Right cardiac atrium (tissue), 5 donors: ENCODE results near the gene LENEP. TPM values are rescaled to one million over a fixed set of nuclear protein-coding genes. Genes with fewer than 3 reads are reported as not detected.
A peak's percentile ranks its signal among the peaks of the same experiment; 100 is the strongest.
"Not testable (repeated sequence)": the region's sequence is repeated elsewhere in the genome, so short reads cannot be mapped to it uniquely, and the experiment has no call there.

Source experiments
- ATAC-seq, 2 donors: fragments of 200-7000 bp; cut with Tn5 transposase; one replicate each; pipeline versions ENCODE4 v1.8.0 to v1.9.1; 2020; ENCODE audit warnings: moderate library complexity in 2 of 2, mild to moderate bottlenecking in 1 of 2
- DNase-seq, 3 donors: peaks; one replicate each; pipeline ENCODE4 v3.0.0-alpha.2; 2020
- H3K27ac ChIP-seq: one replicate; pipeline ENCODE4 v1.5.1; 2013; ENCODE audit warnings: mild to moderate bottlenecking, low read length, control low read depth, moderate library complexity
- H3K27me3 ChIP-seq: one replicate; pipeline ENCODE4 v1.6.1; 2013; ENCODE audit not compliant: control insufficient read depth, insufficient read depth
- H3K4me1 ChIP-seq: one replicate; pipeline ENCODE4 v1.6.1; 2013; ENCODE audit warnings: low read length; ENCODE audit not compliant: control insufficient read depth, insufficient read depth
- H3K4me3 ChIP-seq: one replicate; pipeline ENCODE4 v1.5.1; 2013; ENCODE audit warnings: low read length, control low read depth
- H3K9me3 ChIP-seq: one replicate; pipeline ENCODE4 v1.6.1; 2013; ENCODE audit warnings: low read length; ENCODE audit not compliant: control insufficient read depth
- WGBS: extraction: QIAGEN DNeasy Blood & Tissue Kit; methylation state at CpG from one replicate; pipeline ENCODE4 v1.1.7; 2013; 5-methylcytosine and 5-hydroxymethylcytosine counted together
- intact Hi-C, 4 donors: fragments of 100-400 bp; cut with DNase I; formaldehyde crosslinking; loops; one replicate each; pipeline versions ENCODE4 v1.11.0 to v1.14.0; 2022 to 2023
- polyA plus RNA-seq: library from polyadenylated mRNA; stranded (reverse); fragments of 200-250 nt; gene quantifications from one replicate; pipeline ENCODE4 v1.2.3, GENCODE V29; 2013
- total RNA-seq, 4 donors: library from RNA; stranded (reverse); fragmentation: NEBNext Ultra II Directional; extraction: Animal tissue kit (Norgen Biotek cat#: 25700); gene quantifications; one replicate each; pipeline ENCODE4 v1.2.1, GENCODE V29; 2021
- donor health status: healthy with polysubstance abuse.
- donor health status: DM: no; HTN: yes; CAD: no.
- donor health status: DM: no; HTN: no; CAD: no.
- donor health status: DM: no; HTN: yes; CAD: no; lungs with severe emphysema.
- donor health status: DM: yes; HTN: yes; CAD: no.

Gene LENEP
- total and polyA plus RNA-seq, 5 donors, result not detected

DNA sequence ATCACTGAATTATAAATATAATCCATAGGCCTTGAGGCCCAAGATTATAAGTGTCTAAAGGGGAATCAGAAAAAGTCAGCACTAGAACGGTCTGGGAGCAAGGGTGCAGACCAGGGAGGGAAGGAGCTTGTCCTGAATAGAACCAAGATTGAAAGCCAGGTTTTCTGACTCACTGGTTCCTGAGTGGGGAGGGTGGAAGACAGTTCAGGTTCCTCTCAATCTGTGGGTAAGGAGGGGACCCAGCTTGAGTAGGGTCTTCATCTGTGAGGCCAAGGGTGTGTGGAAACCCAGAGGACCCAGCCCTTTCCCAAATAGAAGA, 842 bp downstream of the LENEP start:
- DNase-seq (peak in 2 of 3 donors; percentile 13 to 20), ATAC-seq (no peak)
- Histone ChIP-seq H3K4me1 (peaks cover 3% of the 10 kb centered on the region), H3K27me3 (no peaks in the 10 kb centered on the region), H3K27ac (no peak overlapping the region), H3K4me3 (no peak overlapping the region), H3K9me3 (no peaks in the 10 kb centered on the region)
- intact Hi-C loops, result no loop called here
- 55% methylated on average over 1 of the region's 1 CpG for WGBS

DNA sequence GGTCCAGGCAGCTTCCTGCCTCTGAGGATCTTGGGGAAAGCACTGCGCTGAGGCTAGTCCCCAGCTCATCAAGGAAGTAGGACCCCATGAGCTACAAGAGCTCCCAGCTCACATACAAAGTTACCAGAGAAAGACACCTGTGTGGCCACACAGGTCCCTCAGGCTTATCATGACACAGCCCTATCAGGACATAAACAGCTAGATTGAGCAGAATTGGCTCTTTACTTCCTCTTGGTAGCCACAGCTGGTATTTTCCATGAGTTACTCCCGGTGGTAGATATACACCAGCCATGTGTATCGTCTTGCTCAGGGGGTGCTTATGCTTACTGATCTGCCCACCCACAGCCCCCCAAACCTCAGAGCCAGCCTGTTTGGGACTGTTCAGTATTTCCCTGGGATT, 1.2 kb downstream of the LENEP start:
- 69% methylated on average over 3 of the region's 3 CpGs for WGBS
- no peaks in the 10 kb centered on the region for H3K27me3 ChIP-seq
- H3K9me3 ChIP-seq, result no peaks in the 10 kb centered on the region
- DNase-seq, result peak in 1 of 3 donors; percentile 12
- H3K27ac ChIP-seq, result no peak overlapping the region
- intact Hi-C loops, result no loop called here
- no peak for ATAC-seq
- H3K4me1 ChIP-seq, result peaks cover 3% of the 10 kb centered on the region
- no peak overlapping the region for H3K4me3 ChIP-seq

- ATAC-seq, H3K27ac ChIP-seq, H3K9me3 ChIP-seq, H3K27me3 ChIP-seq, H3K4me1 ChIP-seq, intact Hi-C loops, H3K4me3 ChIP-seq: not testable (repeated sequence)
- peak; percentile 70 to 76 (median 71) for DNase-seq
- WGBS, result 60% methylated on average over 12 of the region's 13 CpGs
These were observed 2.1 kb downstream of the LENEP start for GRCh38 chr1:154995301-154995983.

- H3K27ac ChIP-seq, result no peak overlapping the region
- no peak overlapping the region for H3K4me3 ChIP-seq
- intact Hi-C loops, result no loop called here
- no peaks in the 10 kb centered on the region for H3K9me3 ChIP-seq
- ATAC-seq (no peak), DNase-seq (peak in 2 of 3 donors; percentile 39 to 50)
- H3K27me3 ChIP-seq, result no peaks in the 10 kb centered on the region
- peaks cover 5% of the 10 kb centered on the region for H3K4me1 ChIP-seq
- WGBS, result 85% methylated on average over 15 of the region's 15 CpGs
These were observed 3.7 kb downstream of the LENEP start for GRCh38 chr1:154996966-154997701.

- peak in 2 of 3 donors; percentile 23 to 52 for DNase-seq
These were observed 4.9 kb downstream of the LENEP start for GRCh38 chr1:154998201-154998780.

DNA sequence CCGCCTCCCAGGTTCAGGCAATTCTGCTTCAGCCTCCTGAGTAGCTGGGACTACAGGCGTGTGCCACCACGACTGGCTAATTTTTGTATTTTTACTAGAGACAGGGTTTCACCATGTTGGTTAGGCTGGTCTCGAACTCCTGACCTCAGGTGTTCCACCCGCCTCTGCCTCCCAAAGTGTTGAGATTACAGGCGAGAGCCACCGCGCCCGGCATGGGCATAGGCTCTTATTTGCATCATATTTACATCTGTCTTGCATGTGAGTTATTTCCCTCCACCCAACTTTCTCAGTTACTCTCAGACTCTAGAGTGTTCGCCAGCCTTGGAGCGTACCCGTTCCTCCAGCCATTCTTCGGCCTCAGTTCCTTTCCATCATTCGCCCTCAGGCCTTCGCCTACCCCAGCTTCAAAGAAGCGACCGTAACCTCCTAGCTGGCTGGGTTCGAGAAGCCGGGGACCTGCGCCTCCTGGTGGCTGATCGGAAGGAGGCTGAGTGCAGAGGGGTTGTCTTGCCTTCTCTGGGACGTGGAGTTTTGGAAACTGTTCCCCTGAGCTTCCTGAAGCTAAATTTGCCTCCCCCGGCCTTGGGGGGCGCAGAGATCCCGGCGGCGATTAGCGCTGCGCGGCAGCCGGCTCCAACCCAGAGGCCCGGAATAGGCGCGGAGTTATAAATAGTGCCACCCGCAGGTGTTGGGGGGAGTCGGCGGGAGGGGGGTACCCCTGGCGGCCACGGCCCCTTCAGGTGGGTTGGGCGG, 5.6 kb downstream of the LENEP start:
- DNase-seq, result peak; percentile 76 to 89 (median 89)
- no peaks in the 10 kb centered on the region for H3K9me3 ChIP-seq
- H3K4me3 ChIP-seq, result peak overlapping the region; percentile 87
- WGBS, result 11% methylated on average over 40 of the region's 40 CpGs
- peak overlapping the region; percentile 30 for H3K27ac ChIP-seq
- intact Hi-C loops, result no loop called here
- no peak for ATAC-seq
- no peaks in the 10 kb centered on the region for H3K27me3 ChIP-seq
- peaks cover 5% of the 10 kb centered on the region for H3K4me1 ChIP-seq

More at GRCh38 chr1:154998201-154998780, 4.9 kb downstream of the LENEP start:
- Histone ChIP-seq H3K4me1 (peaks cover 5% of the 10 kb centered on the region), H3K27ac (no peak overlapping the region), H3K9me3 (no peaks in the 10 kb centered on the region), H3K27me3 (no peaks in the 10 kb centered on the region), H3K4me3 (no peak overlapping the region)
- 76% methylated on average over 16 of the region's 16 CpGs for WGBS
- intact Hi-C loops, result no loop called here
- no peak for ATAC-seq

GRCh38 chr1:154999571-155000410, 6.4 kb downstream of the LENEP start:
- Histone ChIP-seq H3K4me3 (peak overlapping the region; percentile 87), H3K27ac (peak overlapping the region; percentile 90), H3K27me3 (no peaks in the 10 kb centered on the region), H3K4me1 (peaks cover 11% of the 10 kb centered on the region), H3K9me3 (no peaks in the 10 kb centered on the region)
- intact Hi-C loops, result no loop called here
- DNase-seq (peak; percentile 27 to 71 (median 58)), ATAC-seq (no peak)
- 1% methylated on average over 50 of the region's 50 CpGs for WGBS

GRCh38 chr1:155000411-155000725, 7.0 kb downstream of the LENEP start:
- H3K27me3 ChIP-seq, result no peaks in the 10 kb centered on the region
- H3K4me3 ChIP-seq, result peak overlapping the region; percentile 87
- ATAC-seq (no peak), DNase-seq (peak; percentile 38 to 80 (median 76))
- peak overlapping the region; percentile 90 for H3K27ac ChIP-seq
- H3K4me1 ChIP-seq, result peaks cover 13% of the 10 kb centered on the region
- intact Hi-C loops, result no loop called here
- no peaks in the 10 kb centered on the region for H3K9me3 ChIP-seq
- 0% methylated on average over 13 of the region's 13 CpGs for WGBS

DNA sequence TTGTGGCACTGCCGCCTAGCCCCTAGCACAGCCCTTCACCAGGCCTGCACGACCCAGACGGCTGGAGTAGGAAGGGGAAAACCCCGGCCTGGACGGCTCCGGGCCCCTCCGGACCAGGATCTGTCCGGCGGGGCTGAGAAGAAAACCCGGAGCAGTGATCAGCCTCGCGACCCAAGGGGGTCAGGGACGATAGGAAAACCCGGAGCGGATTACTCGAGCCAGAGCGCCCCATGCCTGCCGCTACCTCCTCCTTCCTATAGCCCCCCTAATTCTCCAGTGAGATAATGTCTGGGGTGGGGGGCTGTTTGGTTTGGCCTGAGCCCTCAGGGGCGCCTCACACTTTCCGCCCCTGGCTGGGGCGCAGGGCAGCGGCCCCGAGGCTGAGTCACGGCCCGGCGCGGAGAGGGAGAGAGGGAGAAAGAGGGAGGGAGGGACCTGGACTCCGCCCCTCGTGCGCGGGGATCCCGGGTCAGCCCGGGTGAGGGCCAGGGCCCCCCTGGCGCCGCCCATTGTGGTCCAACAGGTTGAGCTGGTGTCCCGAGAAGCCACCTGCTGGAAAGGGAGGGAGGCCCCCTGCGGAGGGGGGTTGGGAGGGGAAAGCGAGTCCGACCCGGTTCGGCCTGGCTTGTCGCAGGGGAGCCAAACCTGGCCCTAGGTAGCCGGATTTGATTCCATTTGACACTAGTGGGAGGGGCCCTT, 7.5 kb downstream of the LENEP start:
- ATAC-seq (peak; percentile 65 to 71), DNase-seq (peak; percentile 89 to 95 (median 93))
- peaks cover 14% of the 10 kb centered on the region for H3K4me1 ChIP-seq
- peak overlapping the region; percentile 87 for H3K4me3 ChIP-seq
- under 1% methylated on average over 43 of the region's 43 CpGs for WGBS
- no peaks in the 10 kb centered on the region for H3K27me3 ChIP-seq
- H3K9me3 ChIP-seq, result no peaks in the 10 kb centered on the region
- intact Hi-C loops, result no loop called here
- H3K27ac ChIP-seq, result peak overlapping the region; percentile 73

GRCh38 chr1:155001425-155001674, 8.0 kb downstream of the LENEP start:
- Histone ChIP-seq H3K27me3 (no peaks in the 10 kb centered on the region), H3K9me3 (no peaks in the 10 kb centered on the region), H3K4me3 (peak overlapping the region; percentile 87), H3K4me1 (peaks cover 19% of the 10 kb centered on the region), H3K27ac (peak overlapping the region; percentile 73)
- ATAC-seq, result no peak
- WGBS, result under 1% methylated on average over 11 of the region's 11 CpGs
- intact Hi-C loops, result no loop called here
- DNase-seq, result no peak
